Nephron progenitor cell (in vitro differentiated cells): ENCODE measurements around the gene GGA2.
"Not testable (repeated sequence)": the region's sequence is repeated elsewhere in the genome, so short reads cannot be mapped to it uniquely, and the experiment has no call there.

Experiments
- DNase-seq: peaks from one replicate; pipeline ENCODE4 v3.0.0; 2021
- H3K27ac Mint-ChIP-seq: 2 replicates; pipeline ENCODE4 v1.8.0; 2021; ENCODE audit warnings: mild to moderate bottlenecking, moderate library complexity, mixed read lengths
- H3K27me3 Mint-ChIP-seq: 2 replicates; pipeline ENCODE4 v1.8.0; 2021; ENCODE audit warnings: mild to moderate bottlenecking, low read depth, mixed read lengths; ENCODE audit not compliant: poor library complexity
- H3K36me3 Mint-ChIP-seq: 2 replicates; pipeline ENCODE4 v1.8.0; 2021; ENCODE audit warnings: low read depth, mixed read lengths
- H3K4me1 Mint-ChIP-seq: 2 replicates; pipeline ENCODE4 v1.8.0; 2021; ENCODE audit warnings: mixed read lengths
- H3K4me3 Mint-ChIP-seq: 2 replicates; pipeline ENCODE4 v1.8.0; 2021; ENCODE audit warnings: mild to moderate bottlenecking, moderate library complexity, mixed read lengths
- H3K9me3 Mint-ChIP-seq: 2 replicates; pipeline ENCODE4 v1.8.0; 2021; ENCODE audit warnings: mild to moderate bottlenecking, moderate library complexity, mixed read lengths
- TF ChIP-seq, protein P1 (sequence below): fragments of 200-600 bp; sonication (generic); IDR thresholded peaks from 2 replicates; pipeline ENCODE4 v1.5.0; 2021; ENCODE audit warnings: antibody characterized with exemption

GGA2 gene

DNA sequence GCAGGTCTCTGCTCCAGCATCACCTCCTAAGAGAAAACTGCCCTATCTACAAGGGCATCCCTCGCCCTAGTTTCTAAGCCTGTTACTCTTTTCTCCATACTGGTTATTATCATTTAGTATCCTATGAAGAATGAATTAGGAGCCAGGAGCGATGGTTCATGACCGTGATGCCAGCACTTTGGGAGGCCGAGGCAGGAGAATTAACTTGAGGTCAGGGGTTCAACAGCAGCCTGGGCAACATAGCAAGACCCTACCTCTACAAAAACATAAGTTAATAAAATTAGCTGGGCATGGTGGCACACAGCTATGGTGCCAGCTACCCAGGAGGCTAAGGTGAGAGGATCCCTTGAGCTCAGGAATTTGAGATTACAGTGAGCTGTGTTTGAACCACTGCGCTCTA, 39.6 kb upstream of the GGA2 start:
- Mint-ChIP-seq H3K27ac (no peak overlapping the region), H3K4me3 (no peak overlapping the region), H3K9me3 (no peaks in the 10 kb centered on the region), H3K36me3 (peaks cover 47% of the 10 kb centered on the region), H3K4me1 (no peaks in the 10 kb centered on the region), H3K27me3 (no peaks in the 10 kb centered on the region)
- DNase-seq, result no peak
- TF ChIP-seq, protein P1, sequence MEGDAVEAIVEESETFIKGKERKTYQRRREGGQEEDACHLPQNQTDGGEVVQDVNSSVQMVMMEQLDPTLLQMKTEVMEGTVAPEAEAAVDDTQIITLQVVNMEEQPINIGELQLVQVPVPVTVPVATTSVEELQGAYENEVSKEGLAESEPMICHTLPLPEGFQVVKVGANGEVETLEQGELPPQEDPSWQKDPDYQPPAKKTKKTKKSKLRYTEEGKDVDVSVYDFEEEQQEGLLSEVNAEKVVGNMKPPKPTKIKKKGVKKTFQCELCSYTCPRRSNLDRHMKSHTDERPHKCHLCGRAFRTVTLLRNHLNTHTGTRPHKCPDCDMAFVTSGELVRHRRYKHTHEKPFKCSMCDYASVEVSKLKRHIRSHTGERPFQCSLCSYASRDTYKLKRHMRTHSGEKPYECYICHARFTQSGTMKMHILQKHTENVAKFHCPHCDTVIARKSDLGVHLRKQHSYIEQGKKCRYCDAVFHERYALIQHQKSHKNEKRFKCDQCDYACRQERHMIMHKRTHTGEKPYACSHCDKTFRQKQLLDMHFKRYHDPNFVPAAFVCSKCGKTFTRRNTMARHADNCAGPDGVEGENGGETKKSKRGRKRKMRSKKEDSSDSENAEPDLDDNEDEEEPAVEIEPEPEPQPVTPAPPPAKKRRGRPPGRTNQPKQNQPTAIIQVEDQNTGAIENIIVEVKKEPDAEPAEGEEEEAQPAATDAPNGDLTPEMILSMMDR, result no peak

DNA sequence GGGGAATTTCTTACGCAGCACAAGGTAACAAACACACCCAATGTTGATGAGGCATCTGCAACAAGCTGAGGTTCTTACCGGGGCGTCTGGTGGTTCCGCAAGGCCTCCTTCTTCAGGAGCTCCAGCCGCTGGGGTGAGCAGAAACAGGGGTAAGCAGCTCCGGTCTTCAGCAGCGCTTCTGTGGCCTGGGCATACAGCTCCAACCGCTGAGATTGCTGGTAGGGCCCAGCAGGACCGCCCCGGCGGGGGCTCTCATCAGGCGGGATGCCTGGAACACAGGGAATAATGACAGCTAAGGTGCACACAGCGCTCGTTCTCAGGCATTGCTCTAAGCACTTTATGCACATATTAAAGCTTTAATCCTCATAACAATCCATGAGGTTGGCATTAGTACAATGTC, 34.1 kb upstream of the GGA2 start:
- no peak overlapping the region for H3K4me3 Mint-ChIP-seq
- no peaks in the 10 kb centered on the region for H3K9me3 Mint-ChIP-seq
- no peaks in the 10 kb centered on the region for H3K27me3 Mint-ChIP-seq
- no peaks in the 10 kb centered on the region for H3K4me1 Mint-ChIP-seq
- no peak overlapping the region for H3K27ac Mint-ChIP-seq
- peaks cover 33% of the 10 kb centered on the region for H3K36me3 Mint-ChIP-seq
- no peak for DNase-seq
- TF ChIP-seq, protein P1, result no peak

DNA sequence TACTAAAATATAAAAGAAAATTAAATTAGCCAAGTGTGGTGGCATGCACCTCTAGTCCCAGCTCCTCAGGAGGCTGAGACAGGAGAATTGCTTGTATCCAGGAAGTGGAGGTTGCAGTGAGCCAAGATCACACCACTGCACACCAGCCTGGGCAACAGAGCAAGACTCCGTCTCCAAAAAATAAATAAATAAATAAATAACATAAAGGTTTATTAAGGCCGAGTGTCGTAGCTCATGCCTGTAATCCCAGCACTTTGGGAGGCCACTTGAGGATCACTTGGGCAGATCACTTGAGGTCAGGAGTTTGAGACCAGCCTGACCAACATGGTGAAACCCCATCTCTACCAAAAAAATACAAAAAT, 30.5 kb upstream of the GGA2 start:
- H3K36me3 Mint-ChIP-seq, result peaks cover 22% of the 10 kb centered on the region
- not testable (repeated sequence) for H3K9me3 Mint-ChIP-seq, H3K27me3 Mint-ChIP-seq, H3K4me3 Mint-ChIP-seq, H3K4me1 Mint-ChIP-seq, H3K27ac Mint-ChIP-seq, DNase-seq

DNA sequence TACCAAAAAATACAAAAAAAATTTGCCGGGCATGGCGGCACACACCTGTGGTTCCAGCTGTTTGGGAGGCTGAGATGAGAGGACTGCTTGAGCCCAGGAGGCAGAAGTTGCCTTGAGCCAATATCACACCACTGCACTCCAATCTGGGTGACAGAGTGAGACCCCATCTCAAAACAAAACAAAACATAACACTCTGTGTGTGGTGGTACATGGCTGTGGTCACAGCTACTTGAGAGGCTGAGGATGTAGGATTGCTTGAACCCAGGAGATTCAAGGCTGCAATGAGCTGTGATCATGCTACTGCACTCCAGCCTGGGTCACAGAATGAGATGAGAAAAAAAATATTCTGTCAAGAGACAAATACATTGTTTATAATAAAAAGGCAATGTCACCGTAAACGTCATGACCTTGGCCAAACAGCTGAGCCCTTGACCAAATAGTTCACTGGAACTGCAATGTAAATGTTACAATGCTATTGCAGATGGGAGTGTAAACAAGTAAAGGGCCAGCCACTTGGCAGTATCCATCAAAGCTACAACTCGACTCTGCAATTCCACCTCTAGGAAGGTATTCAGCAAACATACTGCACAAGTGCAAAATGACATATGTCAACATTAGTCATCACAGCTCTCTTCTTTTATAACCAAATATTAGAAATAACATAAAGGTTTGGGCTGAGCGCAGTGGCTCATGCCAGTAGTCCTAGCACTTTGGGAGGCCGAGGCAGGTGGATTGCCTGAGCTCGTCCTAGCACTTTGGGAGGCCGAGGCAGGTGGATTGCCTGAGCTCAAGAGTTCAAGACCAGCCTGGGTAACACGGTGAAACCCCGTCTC, 29.9 kb upstream of the GGA2 start:
- Mint-ChIP-seq H3K27me3 (no peaks in the 10 kb centered on the region), H3K36me3 (peaks cover 22% of the 10 kb centered on the region), H3K27ac (no peak overlapping the region), H3K4me3 (no peak overlapping the region), H3K9me3 (no peaks in the 10 kb centered on the region), H3K4me1 (no peaks in the 10 kb centered on the region)
- TF ChIP-seq, protein P1, result no peak
- DNase-seq, result no peak

DNA sequence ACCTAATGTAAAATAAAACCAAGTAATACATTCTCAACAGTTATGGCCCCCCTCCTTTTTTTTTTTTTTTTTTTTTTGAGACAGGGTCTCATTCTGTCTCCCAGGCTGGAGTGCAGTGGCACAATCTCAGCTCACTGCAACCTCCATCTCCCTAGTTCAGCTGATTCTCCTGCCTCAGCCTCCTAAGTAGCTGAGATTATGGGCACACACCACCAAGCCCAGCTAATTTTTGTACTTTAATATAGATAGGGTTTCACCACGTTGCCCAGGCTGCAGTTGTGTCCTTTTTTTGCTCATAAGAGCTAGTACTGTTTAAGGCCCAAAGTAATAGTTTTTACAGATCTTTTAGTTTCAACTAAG, 28.6 kb upstream of the GGA2 start:
- Mint-ChIP-seq H3K36me3 (peaks cover 22% of the 10 kb centered on the region), H3K27ac (no peak overlapping the region), H3K27me3 (no peaks in the 10 kb centered on the region), H3K4me1 (no peaks in the 10 kb centered on the region), H3K4me3 (no peak overlapping the region), H3K9me3 (no peaks in the 10 kb centered on the region)
- no peak for DNase-seq
- TF ChIP-seq, protein P1, result no peak

DNA sequence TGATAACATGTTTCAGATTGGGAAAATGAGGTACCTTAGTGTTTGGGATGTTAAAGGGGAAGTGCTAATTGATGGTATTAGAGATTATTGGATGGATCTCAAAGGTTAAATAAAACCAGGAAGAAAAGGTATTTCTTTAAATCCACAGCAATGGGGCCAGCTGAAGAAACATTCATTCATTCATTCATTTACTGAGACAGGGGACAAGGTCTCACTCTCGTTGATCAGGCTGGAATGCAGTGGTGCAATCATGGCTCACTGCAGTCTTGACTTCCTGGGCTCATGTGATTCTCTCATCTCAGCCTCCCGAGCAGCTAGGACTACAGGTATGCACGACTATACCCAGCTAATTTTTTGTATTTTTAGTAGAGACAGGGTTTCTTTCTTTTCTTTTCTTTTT, 27.1 kb upstream of the GGA2 start:
- H3K36me3 Mint-ChIP-seq, result peaks cover 22% of the 10 kb centered on the region
- H3K27me3 Mint-ChIP-seq, result no peaks in the 10 kb centered on the region
- no peak overlapping the region for H3K4me3 Mint-ChIP-seq
- no peak overlapping the region for H3K27ac Mint-ChIP-seq
- DNase-seq, result no peak
- H3K9me3 Mint-ChIP-seq, result no peaks in the 10 kb centered on the region
- TF ChIP-seq, protein P1, result no peak
- no peaks in the 10 kb centered on the region for H3K4me1 Mint-ChIP-seq
